CD1c-positive myeloid dendritic cell (primary cell): ENCODE measurements around the gene TASOR.
A peak's percentile ranks its signal among the peaks of the same experiment; 100 is the strongest.

Source experiments
- DNase-seq: peaks from one replicate; pipeline ENCODE4 v3.0.0-alpha.2; 2016; ENCODE audit errors: extremely low spot score

The TASOR gene

GRCh38 chr3:56682462-56683121 lies 473 bp downstream of the TASOR start:
- DNase-seq: peak; percentile 86

- DNase-seq: no peak
Observed at GRCh38 chr3:56681984-56682461, 1.0 kb downstream of the TASOR start.

GRCh38 chr3:56680054-56680580 lies 2.9 kb downstream of the TASOR start:
- no peak for DNase-seq

GRCh38 chr3:56677286-56677685 lies 5.8 kb downstream of the TASOR start:
- DNase-seq: no peak

- DNase-seq: no peak
Observed at GRCh38 chr3:56673781-56674457, 9.1 kb downstream of the TASOR start.

- DNase-seq: no peak
Observed at GRCh38 chr3:56667973-56668579, 15.0 kb downstream of the TASOR start.

- no peak for DNase-seq
Observed at GRCh38 chr3:56664823-56665222, 18.2 kb downstream of the TASOR start.

GRCh38 chr3:56655709-56656108 lies 27.4 kb downstream of the TASOR start:
- DNase-seq: no peak

GRCh38 chr3:56654460-56654859 lies 28.6 kb downstream of the TASOR start:
- DNase-seq: no peak

GRCh38 chr3:56645407-56645806 lies 37.7 kb downstream of the TASOR start:
- DNase-seq: no peak

- no peak for DNase-seq
Observed at GRCh38 chr3:56633602-56634535, 49.2 kb downstream of the TASOR start.
